ENCODE data around the gene IQCE.

Gene IQCE

DNA sequence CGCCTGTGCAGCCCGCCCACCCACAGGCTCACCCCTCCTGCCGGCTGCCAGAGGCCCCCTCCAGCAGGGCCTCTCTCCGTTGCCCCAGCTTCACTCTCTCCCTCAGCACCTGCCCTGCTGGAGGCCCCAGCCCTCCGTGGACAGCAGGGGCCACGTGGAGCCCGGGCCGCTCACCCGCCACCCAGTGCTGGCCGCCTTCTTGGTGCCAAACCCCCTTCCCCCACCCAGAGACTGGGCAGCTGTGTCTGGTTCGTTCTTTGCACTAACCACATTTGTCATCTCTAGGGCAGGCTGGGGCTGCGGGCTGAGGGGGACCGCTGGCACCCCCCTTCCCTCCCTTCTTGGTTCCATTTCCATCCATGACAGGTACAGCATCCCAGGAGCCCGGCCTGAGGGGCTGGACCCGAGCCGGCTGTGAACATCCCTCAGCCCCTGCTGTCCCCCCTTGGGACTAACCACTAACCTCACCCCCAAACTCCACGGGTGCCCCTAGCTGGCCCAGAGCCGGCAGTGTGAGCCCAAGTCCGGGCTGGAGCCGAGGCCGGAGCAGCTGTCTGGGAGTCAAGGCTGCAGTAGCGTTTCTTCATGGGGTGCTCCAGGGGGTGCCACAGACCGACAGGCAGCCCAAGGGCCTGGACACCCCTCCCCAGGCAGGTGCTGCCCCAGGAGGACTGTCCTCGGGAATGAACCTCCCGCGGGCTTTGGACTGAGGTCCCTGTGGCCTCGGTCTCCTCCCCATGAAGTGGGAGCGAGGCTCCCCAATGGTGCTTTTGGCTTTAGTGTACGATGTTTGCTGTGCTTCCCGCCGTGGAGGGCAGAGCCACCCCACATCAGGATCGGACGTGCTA, 103.7 kb downstream of the IQCE start:
- DNase-seq (ENCODE audit: low read depth in 2 of 2): no peak

DNA sequence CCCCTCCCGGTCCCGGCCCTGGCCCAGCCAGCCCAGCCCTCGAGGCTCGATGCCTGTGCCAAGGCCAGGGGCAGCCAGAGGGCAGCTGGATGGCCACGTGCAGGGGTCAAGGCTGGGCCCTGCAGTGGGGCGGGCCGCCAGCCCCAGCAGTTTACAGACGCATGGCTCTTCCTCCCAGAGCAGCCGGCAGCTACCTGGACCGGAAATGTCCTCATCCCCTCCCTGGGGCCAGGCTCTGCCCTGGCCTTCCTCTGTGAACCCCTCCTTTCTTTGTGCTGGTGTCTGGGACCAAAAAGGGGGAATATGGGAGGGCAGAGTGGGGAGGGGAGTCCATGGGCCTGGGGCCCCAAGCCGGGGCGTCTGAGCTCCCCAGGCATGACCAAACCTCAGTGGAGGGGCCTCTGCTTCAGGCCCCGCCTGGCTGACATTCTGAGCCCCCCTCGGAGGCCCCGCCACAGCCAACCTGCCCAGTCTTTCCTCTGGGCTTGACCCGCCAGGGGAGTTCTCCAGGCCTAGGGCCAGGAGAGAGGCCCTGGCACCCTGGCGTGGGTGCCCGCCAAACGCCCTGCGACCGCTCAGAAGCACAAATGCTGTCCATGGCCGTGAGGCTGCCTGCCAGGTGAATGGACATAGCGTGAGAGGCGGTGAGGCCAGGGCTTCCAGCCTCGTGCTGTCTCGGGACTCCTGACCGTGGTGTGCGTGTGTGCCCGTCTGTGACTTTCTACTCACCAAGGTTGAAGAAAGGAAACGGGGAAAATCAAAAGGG, 104.5 kb downstream of the IQCE start:
- DNase-seq (ENCODE audit: low read depth in 2 of 2): no peak

GRCh38 chr7:2663960-2664359, 105.2 kb downstream of the IQCE start:
- no peak for DNase-seq (ENCODE audit: low read depth in 2 of 2)

Data from stimulated activated CD8-positive, alpha-beta memory T cell treated with anti-CD3 and anti-CD28 coated beads, Interleukin-15, amount 100 ng/mL, for 48 hours (primary cell).